HFF-Myc (cell line): ENCODE measurements around the gene SLC2A5.
"Not testable (repeated sequence)": the region's sequence is repeated elsewhere in the genome, so short reads cannot be mapped to it uniquely, and the experiment has no call there.

ENCODE experiments used
- DNase-seq: peaks from one replicate; pipeline ENCODE4 v3.0.0-alpha.2; 2011; ENCODE audit warnings: low read depth; ENCODE audit errors: extremely low read depth
- H3K4me3 ChIP-seq: replicated peaks from 2 replicates; pipeline ENCODE4 v1.5.1; 2011; ENCODE audit warnings: low read depth, mild to moderate bottlenecking, control low read depth, low read length
- TF ChIP-seq, protein P1 (sequence below): IDR thresholded peaks from 2 replicates; pipeline ENCODE4 v1.5.1; 2012; ENCODE audit warnings: mild to moderate bottlenecking, low read depth, low read length, control low read depth; ENCODE audit errors: missing control alignments

SLC2A5 gene

GRCh38 chr1:9008236-9008635 is 61.2 kb downstream of the SLC2A5 start:
- TF ChIP-seq, protein P1, sequence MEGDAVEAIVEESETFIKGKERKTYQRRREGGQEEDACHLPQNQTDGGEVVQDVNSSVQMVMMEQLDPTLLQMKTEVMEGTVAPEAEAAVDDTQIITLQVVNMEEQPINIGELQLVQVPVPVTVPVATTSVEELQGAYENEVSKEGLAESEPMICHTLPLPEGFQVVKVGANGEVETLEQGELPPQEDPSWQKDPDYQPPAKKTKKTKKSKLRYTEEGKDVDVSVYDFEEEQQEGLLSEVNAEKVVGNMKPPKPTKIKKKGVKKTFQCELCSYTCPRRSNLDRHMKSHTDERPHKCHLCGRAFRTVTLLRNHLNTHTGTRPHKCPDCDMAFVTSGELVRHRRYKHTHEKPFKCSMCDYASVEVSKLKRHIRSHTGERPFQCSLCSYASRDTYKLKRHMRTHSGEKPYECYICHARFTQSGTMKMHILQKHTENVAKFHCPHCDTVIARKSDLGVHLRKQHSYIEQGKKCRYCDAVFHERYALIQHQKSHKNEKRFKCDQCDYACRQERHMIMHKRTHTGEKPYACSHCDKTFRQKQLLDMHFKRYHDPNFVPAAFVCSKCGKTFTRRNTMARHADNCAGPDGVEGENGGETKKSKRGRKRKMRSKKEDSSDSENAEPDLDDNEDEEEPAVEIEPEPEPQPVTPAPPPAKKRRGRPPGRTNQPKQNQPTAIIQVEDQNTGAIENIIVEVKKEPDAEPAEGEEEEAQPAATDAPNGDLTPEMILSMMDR, result no peak
- DNase-seq, result no peak
- no peak overlapping the region for H3K4me3 ChIP-seq

DNA sequence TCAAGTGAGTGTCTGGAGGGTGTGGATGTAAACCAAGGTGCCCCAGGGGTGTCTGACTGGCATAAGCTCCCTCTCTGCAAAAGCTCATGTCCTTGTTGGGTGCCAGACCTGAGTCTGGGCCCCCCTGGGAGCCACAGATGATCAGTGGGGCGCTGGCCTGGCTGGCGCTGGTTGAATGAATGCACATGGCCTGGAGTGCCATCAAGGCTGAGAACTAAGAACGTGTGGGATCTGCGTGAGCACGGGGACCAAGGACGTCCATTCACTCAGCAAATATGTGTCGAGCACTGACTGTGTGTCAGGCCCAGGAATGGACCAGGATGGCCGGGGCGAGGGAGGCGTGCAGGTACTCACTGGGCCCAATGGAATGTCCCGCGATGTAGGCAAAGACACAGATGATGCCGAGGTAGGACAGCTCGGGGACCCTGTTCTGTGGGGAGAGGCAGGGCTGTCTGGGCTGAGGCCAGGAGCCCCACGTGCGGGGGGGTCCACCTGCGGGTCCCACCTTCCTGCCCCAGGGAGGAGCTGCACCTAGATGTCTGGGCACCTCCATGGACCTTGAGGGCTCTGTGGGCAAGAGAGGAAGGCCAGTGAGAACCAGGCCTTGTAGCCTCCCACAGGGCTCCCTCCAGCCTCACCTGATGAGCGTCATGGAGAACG is 62.3 kb downstream of the SLC2A5 start:
- TF ChIP-seq, protein P1, result no peak
- H3K4me3 ChIP-seq, result no peak overlapping the region
- DNase-seq, result no peak

- H3K4me3 ChIP-seq, result no peak overlapping the region
- no peak for DNase-seq
Observed at GRCh38 chr1:9005395-9005708, 64.1 kb downstream of the SLC2A5 start.

DNA sequence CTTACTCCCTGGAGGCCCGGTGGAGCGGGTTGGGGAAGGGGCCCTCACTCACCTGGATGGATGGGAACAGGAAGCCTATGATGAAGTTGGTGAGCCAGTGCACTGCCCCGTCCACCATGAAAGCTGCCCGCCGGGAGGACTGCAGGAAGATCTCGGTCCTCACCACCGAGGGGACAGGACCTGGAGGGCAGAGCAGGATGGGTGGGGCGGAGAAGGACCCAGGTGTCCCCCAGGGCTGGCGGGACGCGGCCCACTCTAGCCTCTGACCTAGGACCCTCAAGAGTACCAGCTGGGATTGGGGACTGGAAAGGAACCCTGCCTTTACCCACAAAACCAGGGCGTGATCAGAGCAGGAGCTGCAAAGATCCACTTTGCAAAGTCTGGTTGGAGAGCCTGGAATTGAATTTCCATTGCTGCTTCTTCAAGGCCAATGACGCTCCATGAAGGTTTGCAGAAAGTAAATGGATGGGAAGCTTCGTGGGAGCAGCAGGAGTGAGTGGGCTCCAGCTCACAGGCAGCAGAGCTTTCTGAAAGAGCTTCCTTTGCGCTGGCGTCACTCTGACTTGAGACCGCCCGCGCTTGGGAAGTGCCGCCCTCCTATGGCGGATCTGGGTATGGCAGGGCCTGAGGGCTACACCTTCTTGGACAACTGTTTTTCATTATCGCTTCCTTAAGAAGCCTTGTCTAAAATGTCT is 64.6 kb downstream of the SLC2A5 start:
- DNase-seq, result peak; percentile 67
- TF ChIP-seq, protein P1, result peak; percentile 96
- H3K4me3 ChIP-seq, result no peak overlapping the region

More at GRCh38 chr1:9005395-9005708, 64.1 kb downstream of the SLC2A5 start:
- TF ChIP-seq, protein P1, result no peak

GRCh38 chr1:9004031-9004699 is 65.3 kb downstream of the SLC2A5 start:
- DNase-seq, result no peak

DNA sequence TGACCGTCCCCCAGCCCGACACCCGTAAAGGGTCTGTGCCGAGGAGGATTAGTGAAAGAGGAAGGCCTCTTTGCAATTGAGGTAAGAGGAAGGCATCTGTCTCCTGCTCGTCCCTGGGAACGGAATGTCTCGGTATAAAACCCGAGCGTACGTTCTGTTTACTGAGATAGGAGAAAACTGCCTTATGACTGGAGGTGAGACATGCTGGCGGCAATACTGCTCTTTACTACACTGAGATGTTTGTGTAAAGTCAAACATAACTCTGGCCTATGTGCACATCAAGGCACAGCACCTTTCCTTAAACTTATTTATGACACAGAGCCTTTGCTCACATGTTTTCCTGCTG is 67.2 kb downstream of the SLC2A5 start:
- not testable (repeated sequence) for DNase-seq, H3K4me3 ChIP-seq

More at GRCh38 chr1:9004031-9004699, 65.3 kb downstream of the SLC2A5 start:
- H3K4me3 ChIP-seq, result no peak overlapping the region
- TF ChIP-seq, protein P1, result no peak

DNA sequence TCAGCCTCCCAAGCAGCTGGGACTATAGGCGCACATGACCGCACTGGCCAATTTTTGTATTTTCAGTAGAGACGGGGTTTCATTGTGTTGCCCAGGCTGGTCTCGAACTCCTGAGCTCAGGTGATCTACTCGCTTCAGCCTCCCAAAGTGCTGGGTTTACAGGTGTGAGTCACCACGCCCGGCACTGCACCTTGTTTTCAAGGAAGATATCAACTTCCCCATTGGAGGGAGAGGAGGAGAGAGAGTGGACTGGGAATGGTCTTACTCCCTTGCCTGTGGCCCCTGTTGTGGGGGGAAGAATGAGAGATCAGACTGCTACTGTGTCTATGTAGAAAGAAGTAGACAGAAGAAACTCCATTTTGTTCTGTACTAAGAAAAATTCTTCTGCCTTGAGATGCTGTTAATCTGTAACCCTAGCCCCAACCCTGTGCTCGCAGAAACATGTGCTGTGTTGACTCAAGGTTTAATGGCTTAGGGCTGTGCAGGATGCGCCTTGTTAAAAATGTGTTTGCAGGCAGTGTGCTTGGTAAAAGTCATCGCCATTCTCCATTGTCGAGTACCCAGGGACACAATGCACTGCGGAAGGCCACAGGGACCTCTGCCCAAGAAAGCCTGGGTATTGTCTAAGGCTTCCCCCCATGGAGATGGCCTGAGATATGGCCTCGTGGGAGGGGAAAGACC is 67.8 kb downstream of the SLC2A5 start:
- H3K4me3 ChIP-seq, DNase-seq: not testable (repeated sequence)

DNA sequence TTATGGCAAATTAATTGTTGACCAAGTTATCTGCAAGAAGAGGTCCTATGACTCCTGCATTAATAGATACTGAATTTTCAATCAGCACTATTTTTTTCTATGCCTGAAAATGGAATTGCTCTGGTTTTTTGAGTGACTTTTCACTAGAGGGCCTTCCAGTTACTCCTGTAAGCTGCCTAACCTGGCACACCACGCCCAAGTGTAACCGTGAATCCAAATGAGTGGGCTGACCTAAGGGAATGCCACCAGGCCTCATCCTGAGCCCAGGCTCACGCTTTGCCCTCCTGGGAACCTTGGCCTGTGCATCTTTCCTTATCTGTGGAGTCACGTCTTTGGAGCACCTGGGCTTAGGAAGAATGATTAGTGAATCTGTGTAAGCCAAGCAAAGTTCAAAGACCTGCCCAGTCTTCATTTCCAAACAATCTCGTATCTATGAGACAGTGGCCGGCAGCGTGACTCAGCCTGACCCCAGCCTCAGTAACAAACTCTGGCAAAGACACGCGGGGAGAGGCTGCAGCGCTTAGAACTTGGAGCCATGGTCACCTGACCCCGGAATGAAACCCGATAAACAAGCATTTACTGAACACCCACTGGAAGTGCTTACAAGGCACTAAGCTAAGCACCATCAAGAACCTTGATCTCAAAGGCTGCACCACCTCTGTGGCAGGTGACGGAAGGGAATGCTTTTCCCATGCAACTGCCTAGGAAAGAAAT is 75.3 kb downstream of the SLC2A5 start:
- DNase-seq, H3K4me3 ChIP-seq: not testable (repeated sequence)
